PC-3 (cell line): Measurements from ENCODE around the gene SMARCA4. TPM values are rescaled to one million over a fixed set of nuclear protein-coding genes. Genes with fewer than 3 reads are reported as not detected.

Experiments used
- ATAC-seq: fragments of 200-7000 bp; cut with Tn5 transposase; 2 replicates; pipeline ENCODE4 v1.9.1; 2020; ENCODE audit warnings: mild to moderate bottlenecking, moderate library complexity
- BruUV-seq: library from RNA; stranded (reverse); fragments of 400-500 nt; replicated peaks from 2 replicates; lab custom pipeline; 2021; lab: Mats Ljungman, UMichigan
- CTCF ChIA-PET: fragments of 300-600 bp; sonication (Branson Sonifier 250); formaldehyde crosslinking; loops from one replicate; lab custom pipeline; 2022; ENCODE audit warnings: antibody characterized with exemption; lab: Charles Lee
- POLR2A ChIA-PET: fragments of 300-600 bp; sonication (Branson Sonifier 250); formaldehyde crosslinking; loops from one replicate; lab custom pipeline; 2022; ENCODE audit warnings: antibody characterized with exemption; ENCODE audit not compliant: unreplicated experiment; lab: Charles Lee
- DNase-seq: peaks from one replicate; pipeline ENCODE4 v3.0.0-alpha.2; 2015
- H2AFZ ChIP-seq: fragments of 300-600 bp; sonication (generic); 2 replicates; pipeline ENCODE4 v1.6.0; 2016; ENCODE audit warnings: antibody characterized with exemption, low read length
- H3F3A ChIP-seq: fragments of 300-600 bp; sonication (generic); one replicate; pipeline ENCODE4 v1.6.0; 2017; ENCODE audit warnings: antibody characterized with exemption, low read length, control low read depth, mild to moderate bottlenecking; ENCODE audit not compliant: unreplicated experiment
- H3K27ac ChIP-seq: fragments of 300-600 bp; sonication (generic); 2 replicates; pipeline ENCODE4 v1.5.1; 2016; ENCODE audit warnings: mild to moderate bottlenecking, low read length
- H3K27me3 ChIP-seq: fragments of 300-600 bp; sonication (generic); 2 replicates; pipeline ENCODE4 v1.6.1; 2016; ENCODE audit warnings: low read length, mixed read lengths
- H3K36me3 ChIP-seq: fragments of 300-600 bp; sonication (generic); 2 replicates; pipeline ENCODE4 v1.6.1; 2016; ENCODE audit warnings: low read depth, mixed run types, low read length, mixed read lengths
- H3K4me1 ChIP-seq: fragments of 300-600 bp; sonication (generic); 2 replicates; pipeline ENCODE4 v1.5.1; 2016; ENCODE audit warnings: low read length; ENCODE audit not compliant: insufficient read depth
- H3K4me2 ChIP-seq: fragments of 300-600 bp; sonication (generic); 2 replicates; pipeline ENCODE4 v1.6.0; 2016; ENCODE audit warnings: low read length
- H3K4me3 ChIP-seq: fragments of 300-600 bp; sonication (generic); 2 replicates; pipeline ENCODE4 v1.5.1; 2016; ENCODE audit warnings: mild to moderate bottlenecking, low read length, mixed read lengths
- H3K79me2 ChIP-seq: fragments of 300-600 bp; sonication (generic); 2 replicates; pipeline ENCODE4 v1.6.1; 2017; ENCODE audit warnings: low read length, mixed read lengths
- H3K9ac ChIP-seq: fragments of 300-600 bp; sonication (generic); 2 replicates; pipeline ENCODE4 v1.6.0; 2016; ENCODE audit warnings: mild to moderate bottlenecking, low read length
- H3K9me2 ChIP-seq: fragments of 300-600 bp; sonication (generic); replicated peaks from 2 replicates; pipeline ENCODE4 v1.6.1; 2016; ENCODE audit warnings: mixed run types, low read length, mixed read lengths
- H3K9me3 ChIP-seq: fragments of 300-600 bp; sonication (generic); 2 replicates; pipeline ENCODE4 v1.6.1; 2016; ENCODE audit warnings: low read length, mixed read lengths
- H4K20me1 ChIP-seq: fragments of 300-600 bp; sonication (generic); 2 replicates; pipeline ENCODE4 v1.6.1; 2016; ENCODE audit warnings: low read length, mixed read lengths
- CTCF ChIP-seq: fragments of 300-600 bp; sonication (generic); conservative IDR thresholded peaks from 2 replicates; pipeline ENCODE4 v1.5.1; 2017; ENCODE audit warnings: antibody characterized with exemption, low read depth, mild to moderate bottlenecking, low read length
- EZH2 ChIP-seq: fragments of 300-600 bp; sonication (generic); IDR thresholded peaks from one replicate; pipeline ENCODE4 v1.6.1; 2017; ENCODE audit warnings: antibody characterized with exemption, mild to moderate bottlenecking, low read length; ENCODE audit not compliant: unreplicated experiment
- EZH2phosphoT487 ChIP-seq: fragments of 300-600 bp; sonication (generic); IDR thresholded peaks from 2 replicates; pipeline ENCODE4 v1.6.1; 2018; ENCODE audit warnings: mild to moderate bottlenecking, antibody characterized with exemption, low read length, borderline replicate concordance
- intact Hi-C: fragments of 100-400 bp; cut with micrococcal nuclease; formaldehyde crosslinking; loops from 2 replicates; pipeline ENCODE4 v1.9.0; 2023
- total RNA-seq: library from RNA; depleted of rRNA; stranded (reverse); fragments of >200 nt; gene quantifications from 2 replicates; pipeline ENCODE4 v1.2.3, GENCODE V29; 2014

Gene SMARCA4
- total RNA-seq, 1 experiment from 2014 or later: 197 TPM

- Histone ChIP-seq H3F3A (no peaks in the 10 kb centered on the region), H3K4me3 (no peak overlapping the region), H3K9me2 (no peaks in the 10 kb centered on the region), H4K20me1 (peaks cover 48% of the 10 kb centered on the region), H3K9ac (no peak overlapping the region), H2AFZ (no peak overlapping the region), H3K79me2 (peaks cover 25% of the 10 kb centered on the region; the same call in 1 of the 2 replicates), H3K27ac (no peak overlapping the region), H3K4me2 (no peak overlapping the region), H3K36me3 (peaks cover 85% of the 10 kb centered on the region), H3K27me3 (no peaks in the 10 kb centered on the region), H3K4me1 (no peaks in the 10 kb centered on the region), H3K9me3 (no peaks in the 10 kb centered on the region)
- POLR2A ChIA-PET: no interaction called here
- BruUV-seq: no TSS peak
- intact Hi-C loops: no loop called here
- CTCF ChIA-PET: no interaction called here
- DNase-seq: no peak
- TF ChIP-seq EZH2phosphoT487: no peak
- no peak for TF ChIP-seq CTCF
- TF ChIP-seq EZH2: no peak
- no peak for ATAC-seq
Measured at GRCh38 chr19:11106477-11106876, 145.6 kb downstream of the SMARCA4 start.

- Histone ChIP-seq H3K79me2 (peaks cover 23% of the 10 kb centered on the region), H4K20me1 (peaks cover 46% of the 10 kb centered on the region), H3K4me2 (no peak overlapping the region), H3K4me1 (no peaks in the 10 kb centered on the region), H3K9me3 (no peaks in the 10 kb centered on the region), H3K9ac (no peak overlapping the region), H2AFZ (no peak overlapping the region), H3K27ac (no peak overlapping the region), H3F3A (peaks cover 4% of the 10 kb centered on the region), H3K4me3 (no peak overlapping the region), H3K9me2 (no peaks in the 10 kb centered on the region), H3K27me3 (no peaks in the 10 kb centered on the region), H3K36me3 (peaks cover 87% of the 10 kb centered on the region)
- CTCF ChIA-PET: no interaction called here
- DNase-seq (no peak), ATAC-seq (no peak)
- no TSS peak for BruUV-seq
- TF ChIP-seq CTCF (no peak), EZH2phosphoT487 (no peak), EZH2 (no peak)
- POLR2A ChIA-PET: no interaction called here
- intact Hi-C loops: no loop called here
Measured at GRCh38 chr19:11108746-11109145, 147.9 kb downstream of the SMARCA4 start.

GRCh38 chr19:11111117-11111770, 150.4 kb downstream of the SMARCA4 start:
- CTCF ChIA-PET: interaction anchor here (0.7 kb wide), 1 partner anchor 15 kb away, joined by 3 read pairs; no protein-coding TSS in a partner anchor
- peaks cover 18% of the 10 kb centered on the region for H3K79me2 ChIP-seq
- peaks cover 28% of the 10 kb centered on the region for H4K20me1 ChIP-seq

More at GRCh38 chr19:11111117-11111770, 150.4 kb downstream of the SMARCA4 start:
- Histone ChIP-seq H3K27ac (no peak overlapping the region), H3K4me1 (no peaks in the 10 kb centered on the region), H3K27me3 (no peaks in the 10 kb centered on the region), H3K9me3 (no peaks in the 10 kb centered on the region), H3F3A (peaks cover 4% of the 10 kb centered on the region), H3K36me3 (peaks cover 89% of the 10 kb centered on the region), H3K9me2 (no peaks in the 10 kb centered on the region), H2AFZ (no peak overlapping the region), H3K9ac (no peak overlapping the region), H3K4me2 (no peak overlapping the region), H3K4me3 (no peak overlapping the region)
- POLR2A ChIA-PET: no interaction called here
- TF ChIP-seq EZH2phosphoT487 (no peak), EZH2 (no peak), CTCF (no peak)
- DNase-seq (no peak), ATAC-seq (0 out of 2 replicates have a peak, but pooled peaks have one; percentile 7)
- intact Hi-C loops: no loop called here
- BruUV-seq: no TSS peak
